Breast epithelium (tissue), 3 donors: ENCODE data around the gene CNTRL.

ENCODE experiments used
- POLR2A ChIP-seq: fragments of 450-650 bp; IDR thresholded peaks from one replicate; pipeline ENCODE4 v1.6.1; 2016; ENCODE audit warnings: antibody characterized with exemption, mild to moderate bottlenecking, moderate library complexity
- POLR2AphosphoS5 ChIP-seq, 3 donors: sonication (generic); formaldehyde crosslinking; IDR thresholded peaks; one replicate each; pipeline ENCODE4 v1.6.1; 2017; ENCODE audit warnings: antibody characterized with exemption in 3 of 3
- TF ChIP-seq, protein P1 (sequence below), 3 donors: fragments of 450-650 bp; IDR thresholded peaks; one replicate each; pipeline ENCODE4 v1.5.1; 2016 to 2017; ENCODE audit warnings: antibody characterized with exemption in 3 of 3, mild to moderate bottlenecking in 3 of 3, moderate library complexity in 3 of 3

DNA sequence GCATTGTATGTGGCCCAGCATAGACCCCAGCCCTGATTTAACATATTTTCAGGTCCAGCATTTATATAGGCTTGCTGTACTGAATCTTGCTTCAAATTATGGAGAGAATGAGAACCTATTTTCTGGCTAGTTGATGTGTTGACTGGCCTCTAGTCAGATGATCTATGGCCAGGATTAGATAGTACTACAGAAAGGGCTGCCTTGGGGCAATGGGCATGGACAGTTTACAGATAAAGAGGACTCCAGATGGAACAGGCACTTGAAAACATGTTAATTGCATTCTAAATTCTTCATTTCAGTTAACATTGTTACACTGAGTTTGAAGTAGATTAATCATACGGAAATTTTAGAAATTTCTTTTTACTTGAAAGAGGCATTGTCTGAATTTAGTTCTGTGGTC, 65.4 kb downstream of the CNTRL start:
- TF ChIP-seq, protein P1, sequence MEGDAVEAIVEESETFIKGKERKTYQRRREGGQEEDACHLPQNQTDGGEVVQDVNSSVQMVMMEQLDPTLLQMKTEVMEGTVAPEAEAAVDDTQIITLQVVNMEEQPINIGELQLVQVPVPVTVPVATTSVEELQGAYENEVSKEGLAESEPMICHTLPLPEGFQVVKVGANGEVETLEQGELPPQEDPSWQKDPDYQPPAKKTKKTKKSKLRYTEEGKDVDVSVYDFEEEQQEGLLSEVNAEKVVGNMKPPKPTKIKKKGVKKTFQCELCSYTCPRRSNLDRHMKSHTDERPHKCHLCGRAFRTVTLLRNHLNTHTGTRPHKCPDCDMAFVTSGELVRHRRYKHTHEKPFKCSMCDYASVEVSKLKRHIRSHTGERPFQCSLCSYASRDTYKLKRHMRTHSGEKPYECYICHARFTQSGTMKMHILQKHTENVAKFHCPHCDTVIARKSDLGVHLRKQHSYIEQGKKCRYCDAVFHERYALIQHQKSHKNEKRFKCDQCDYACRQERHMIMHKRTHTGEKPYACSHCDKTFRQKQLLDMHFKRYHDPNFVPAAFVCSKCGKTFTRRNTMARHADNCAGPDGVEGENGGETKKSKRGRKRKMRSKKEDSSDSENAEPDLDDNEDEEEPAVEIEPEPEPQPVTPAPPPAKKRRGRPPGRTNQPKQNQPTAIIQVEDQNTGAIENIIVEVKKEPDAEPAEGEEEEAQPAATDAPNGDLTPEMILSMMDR (IDR thresholded peaks at IDR 0.05) = no peak
- TF ChIP-seq POLR2A (no peak), POLR2AphosphoS5 (IDR thresholded peaks at IDR 0.05) (no peak)
